Naive B cell (primary cell): ENCODE results near the gene DUSP16. TPM values are rescaled to one million over a fixed set of nuclear protein-coding genes. Genes with fewer than 3 reads are reported as not detected.

Experiments used
- ATAC-seq, 2 donors: fragments of 150-1000 bp; cut with Tn5 transposase; 2 replicates each; pipeline ENCODE4 v1.10.0; 2021; ENCODE audit warnings: low read depth in 2 of 2, mild to moderate bottlenecking in 2 of 2, moderate library complexity in 2 of 2
- DNase-seq: peaks from one replicate; pipeline ENCODE4 v3.0.0; 2022
- H3K27ac Mint-ChIP-seq, 6 donors: one replicate each; pipeline ENCODE4 v1.8.0; 2020 to 2022; ENCODE audit warnings: mild to moderate bottlenecking in 6 of 6, mixed read lengths in 6 of 6, moderate library complexity in 5 of 6, inconsistent platforms in 2 of 6
- H3K27me3 Mint-ChIP-seq, 3 donors: one replicate each; pipeline ENCODE4 v1.8.0; 2021 to 2022; ENCODE audit warnings: mixed read lengths in 3 of 3, mild to moderate bottlenecking in 1 of 3
- H3K36me3 Mint-ChIP-seq, 2 donors: one replicate each; pipeline ENCODE4 v1.8.0; 2020 to 2022; ENCODE audit warnings: mixed read lengths in 2 of 2, inconsistent platforms in 1 of 2, mild to moderate bottlenecking in 1 of 2
- H3K4me1 Mint-ChIP-seq, 3 donors: one replicate each; pipeline ENCODE4 v1.8.0; 2020 to 2022; ENCODE audit warnings: mixed read lengths in 3 of 3, inconsistent platforms in 1 of 3, mild to moderate bottlenecking in 1 of 3, moderate library complexity in 1 of 3
- H3K4me3 Mint-ChIP-seq, 8 donors: one replicate each; pipeline ENCODE4 v1.8.0; 2020 to 2022; ENCODE audit warnings: mild to moderate bottlenecking in 8 of 8, mixed read lengths in 8 of 8, moderate library complexity in 8 of 8, inconsistent platforms in 2 of 8
- H3K9me3 Mint-ChIP-seq, 7 donors: one replicate each; pipeline ENCODE4 v1.8.0; 2020 to 2022; ENCODE audit warnings: mixed read lengths in 7 of 7, mild to moderate bottlenecking in 5 of 7, inconsistent platforms in 2 of 7, moderate library complexity in 1 of 7
- polyA plus RNA-seq, 6 donors: library from polyadenylated mRNA; unstranded; fragments of 300-500 nt; fragmentation: Illumina TruSeq; gene quantifications; one replicate each; pipeline ENCODE4 v1.2.3, GENCODE V29; 2021; ENCODE audit warnings: low read depth in 6 of 6

The DUSP16 gene
- polyA plus RNA-seq, 6 donors from 2014 or later: 0.26 to 0.90 (median 0.36) TPM; not detected in 2

GRCh38 chr12:12447837-12448236 is 114.8 kb downstream of the DUSP16 start:
- H3K36me3 Mint-ChIP-seq: peaks cover 0 to 13% of the 10 kb centered on the region in 2 donors
- DNase-seq (no peak), ATAC-seq (no peak)
- H3K9me3 Mint-ChIP-seq: no peaks in the 10 kb centered on the region
- peaks cover 0 to 7% (median 3%) of the 10 kb centered on the region in 3 donors for H3K4me1 Mint-ChIP-seq
- no peak overlapping the region for H3K4me3 Mint-ChIP-seq
- no peak overlapping the region for H3K27ac Mint-ChIP-seq
- H3K27me3 Mint-ChIP-seq: no peaks in the 10 kb centered on the region

- H3K27ac Mint-ChIP-seq: peak overlapping the region in 2 of 6 donors; percentile 81 to 85
Measured at GRCh38 chr12:12447236-12447635, 115.4 kb downstream of the DUSP16 start.

GRCh38 chr12:12446786-12447185 is 115.9 kb downstream of the DUSP16 start:
- H3K4me3 Mint-ChIP-seq: no peak overlapping the region

More at GRCh38 chr12:12447236-12447635, 115.4 kb downstream of the DUSP16 start:
- no peaks in the 10 kb centered on the region for H3K9me3 Mint-ChIP-seq
- ATAC-seq: no peak
- H3K27me3 Mint-ChIP-seq: no peaks in the 10 kb centered on the region
- H3K4me3 Mint-ChIP-seq: no peak overlapping the region
- peaks cover 0 to 8% (median 3%) of the 10 kb centered on the region in 3 donors for H3K4me1 Mint-ChIP-seq
- H3K36me3 Mint-ChIP-seq: peaks cover 0 to 13% of the 10 kb centered on the region in 2 donors
- DNase-seq: no peak

GRCh38 chr12:12445882-12446181 is 116.8 kb downstream of the DUSP16 start:
- Mint-ChIP-seq H3K4me1 (peaks cover 5 to 13% (median 5%) of the 10 kb centered on the region in 3 donors), H3K9me3 (no peaks in the 10 kb centered on the region), H3K4me3 (no peak overlapping the region), H3K36me3 (peaks cover 3 to 14% of the 10 kb centered on the region in 2 donors), H3K27me3 (no peaks in the 10 kb centered on the region), H3K27ac (no peak overlapping the region)
- no peak for DNase-seq
- ATAC-seq: no peak

More at GRCh38 chr12:12446786-12447185, 115.9 kb downstream of the DUSP16 start:
- peaks cover 0 to 13% (median 3%) of the 10 kb centered on the region in 3 donors for H3K4me1 Mint-ChIP-seq
- DNase-seq (no peak), ATAC-seq (no peak)
- H3K27ac Mint-ChIP-seq: no peak overlapping the region
- H3K27me3 Mint-ChIP-seq: no peaks in the 10 kb centered on the region
- H3K9me3 Mint-ChIP-seq: no peaks in the 10 kb centered on the region
- peaks cover 0 to 13% of the 10 kb centered on the region in 2 donors for H3K36me3 Mint-ChIP-seq

GRCh38 chr12:12445165-12445881 is 117.3 kb downstream of the DUSP16 start:
- Mint-ChIP-seq H3K4me3 (no peak overlapping the region), H3K27me3 (no peaks in the 10 kb centered on the region), H3K4me1 (peaks cover 5 to 18% (median 7%) of the 10 kb centered on the region in 3 donors), H3K9me3 (no peaks in the 10 kb centered on the region), H3K36me3 (peaks cover 7 to 19% of the 10 kb centered on the region in 2 donors), H3K27ac (no peak overlapping the region)
- no peak for ATAC-seq
- DNase-seq: no peak

GRCh38 chr12:12443431-12443878 is 119.2 kb downstream of the DUSP16 start:
- no peaks in the 10 kb centered on the region for H3K9me3 Mint-ChIP-seq
- H3K27me3 Mint-ChIP-seq: no peaks in the 10 kb centered on the region
- peaks cover 7 to 16% of the 10 kb centered on the region in 2 donors for H3K36me3 Mint-ChIP-seq
- H3K4me1 Mint-ChIP-seq: peaks cover 5 to 21% (median 7%) of the 10 kb centered on the region in 3 donors
- ATAC-seq (no peak), DNase-seq (no peak)
- H3K4me3 Mint-ChIP-seq: no peak overlapping the region
- H3K27ac Mint-ChIP-seq: peak overlapping the region in 1 of 6 donors; percentile 47

GRCh38 chr12:12442548-12443071 is 120.1 kb downstream of the DUSP16 start:
- peaks cover 7 to 16% of the 10 kb centered on the region in 2 donors for H3K36me3 Mint-ChIP-seq
- no peaks in the 10 kb centered on the region for H3K27me3 Mint-ChIP-seq
- peak overlapping the region in 2 of 6 donors; percentile 11 to 29 for H3K27ac Mint-ChIP-seq
- peaks cover 5 to 21% (median 7%) of the 10 kb centered on the region in 3 donors for H3K4me1 Mint-ChIP-seq
- DNase-seq (no peak), ATAC-seq (no peak)
- H3K9me3 Mint-ChIP-seq: no peaks in the 10 kb centered on the region
- H3K4me3 Mint-ChIP-seq: no peak overlapping the region

- Mint-ChIP-seq H3K4me1 (peaks cover 5 to 15% (median 7%) of the 10 kb centered on the region in 3 donors), H3K27ac (peak overlapping the region in 2 of 6 donors; percentile 17 to 57), H3K27me3 (no peaks in the 10 kb centered on the region), H3K4me3 (peak overlapping the region in 1 of 8 donors; percentile 61), H3K9me3 (peaks cover 0 to 6% (median 5%) of the 10 kb centered on the region in 7 donors), H3K36me3 (peaks cover 14 to 19% of the 10 kb centered on the region in 2 donors)
- DNase-seq: no peak
- no peak for ATAC-seq
Measured at GRCh38 chr12:12441843-12442461, 120.7 kb downstream of the DUSP16 start.

- ATAC-seq (no peak), DNase-seq (no peak)
- peaks cover 17 to 20% of the 10 kb centered on the region in 2 donors for H3K36me3 Mint-ChIP-seq
- peak overlapping the region in 1 of 8 donors; percentile 61 for H3K4me3 Mint-ChIP-seq
- H3K9me3 Mint-ChIP-seq: peaks cover 0 to 7% (median 7%) of the 10 kb centered on the region in 7 donors
- peaks cover 5 to 14% (median 7%) of the 10 kb centered on the region in 3 donors for H3K4me1 Mint-ChIP-seq
- no peaks in the 10 kb centered on the region for H3K27me3 Mint-ChIP-seq
- no peak overlapping the region for H3K27ac Mint-ChIP-seq
Measured at GRCh38 chr12:12441429-12441807, 121.2 kb downstream of the DUSP16 start.

- H3K9me3 Mint-ChIP-seq: peaks cover 0 to 7% (median 7%) of the 10 kb centered on the region in 7 donors
- H3K27me3 Mint-ChIP-seq: no peaks in the 10 kb centered on the region
- ATAC-seq: no peak
- peak overlapping the region in 3 of 6 donors; percentile 19 to 60 (median 42) for H3K27ac Mint-ChIP-seq
- no peak for DNase-seq
- peaks cover 5 to 14% (median 7%) of the 10 kb centered on the region in 3 donors for H3K4me1 Mint-ChIP-seq
- H3K36me3 Mint-ChIP-seq: peaks cover 17 to 25% of the 10 kb centered on the region in 2 donors
- H3K4me3 Mint-ChIP-seq: no peak overlapping the region
Measured at GRCh38 chr12:12440784-12441428, 121.8 kb downstream of the DUSP16 start.

GRCh38 chr12:12439636-12440035 is 123.0 kb downstream of the DUSP16 start:
- Mint-ChIP-seq H3K36me3 (peaks cover 17 to 29% of the 10 kb centered on the region in 2 donors), H3K27ac (peak overlapping the region in 1 of 6 donors; percentile 68), H3K27me3 (no peaks in the 10 kb centered on the region), H3K9me3 (peaks cover 0 to 7% (median 7%) of the 10 kb centered on the region in 7 donors), H3K4me1 (peaks cover 5 to 14% (median 7%) of the 10 kb centered on the region in 3 donors), H3K4me3 (no peak overlapping the region)
- DNase-seq: no peak
- no peak for ATAC-seq

- DNase-seq (no peak), ATAC-seq (no peak)
- Mint-ChIP-seq H3K27me3 (no peaks in the 10 kb centered on the region), H3K9me3 (peaks cover 0 to 7% (median 7%) of the 10 kb centered on the region in 7 donors), H3K27ac (no peak overlapping the region), H3K4me3 (no peak overlapping the region), H3K4me1 (peaks cover 4 to 9% (median 5%) of the 10 kb centered on the region in 3 donors), H3K36me3 (peaks cover 17 to 29% of the 10 kb centered on the region in 2 donors)
Measured at GRCh38 chr12:12436831-12437345, 125.8 kb downstream of the DUSP16 start.

- H3K4me3 Mint-ChIP-seq: no peak overlapping the region
- H3K27ac Mint-ChIP-seq: no peak overlapping the region
- no peaks in the 10 kb centered on the region for H3K4me1 Mint-ChIP-seq
- H3K36me3 Mint-ChIP-seq: peaks cover 10 to 20% of the 10 kb centered on the region in 2 donors
- ATAC-seq (no peak), DNase-seq (no peak)
- H3K27me3 Mint-ChIP-seq: no peaks in the 10 kb centered on the region
- peaks cover 0 to 7% (median 7%) of the 10 kb centered on the region in 7 donors for H3K9me3 Mint-ChIP-seq
Measured at GRCh38 chr12:12433203-12433731, 129.4 kb downstream of the DUSP16 start.
